Epithelial cell of prostate (primary cell): ENCODE measurements around the gene GATA6.

Experiments used
- DNase-seq: peaks from one replicate; pipeline ENCODE4 v3.0.0-alpha.2; 2011; ENCODE audit warnings: low read depth, low spot score
- H3K27ac ChIP-seq: fragments of 450-650 bp; 2 replicates; pipeline ENCODE4 v1.5.1; 2017; ENCODE audit warnings: mild to moderate bottlenecking

The GATA6 gene

DNA sequence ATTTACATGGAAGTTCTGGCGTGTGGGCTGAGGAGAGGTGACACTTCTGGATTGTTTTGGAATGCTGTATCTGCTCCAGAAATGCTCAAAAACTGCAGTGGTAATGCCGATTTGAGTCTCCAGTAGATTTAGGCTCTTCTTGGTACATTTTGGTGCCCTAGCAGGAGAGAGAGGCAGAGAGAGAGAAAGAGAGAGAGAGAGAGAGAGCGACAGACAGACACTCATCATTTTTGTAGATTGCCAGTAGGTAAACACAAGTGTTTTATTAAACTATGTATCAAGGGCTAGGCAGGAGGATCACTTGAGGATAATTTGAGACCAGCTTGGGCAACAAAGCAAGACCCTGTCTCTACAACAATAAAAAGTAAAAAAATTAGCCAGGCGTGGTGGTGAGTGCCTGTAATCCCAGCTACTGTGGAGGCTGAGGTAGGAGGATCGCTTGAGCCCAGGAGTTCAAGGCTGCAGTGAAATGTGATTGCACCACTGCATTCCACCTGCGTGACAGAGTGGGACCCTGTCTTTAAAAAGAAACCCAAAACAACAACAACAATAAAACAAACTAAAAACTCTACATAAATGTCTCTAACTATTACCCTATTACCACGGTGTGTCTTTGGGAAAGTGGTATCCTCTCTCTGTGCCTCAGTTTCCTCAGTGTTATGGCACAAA lies 60.2 kb downstream of the GATA6 start:
- DNase-seq = no peak

DNA sequence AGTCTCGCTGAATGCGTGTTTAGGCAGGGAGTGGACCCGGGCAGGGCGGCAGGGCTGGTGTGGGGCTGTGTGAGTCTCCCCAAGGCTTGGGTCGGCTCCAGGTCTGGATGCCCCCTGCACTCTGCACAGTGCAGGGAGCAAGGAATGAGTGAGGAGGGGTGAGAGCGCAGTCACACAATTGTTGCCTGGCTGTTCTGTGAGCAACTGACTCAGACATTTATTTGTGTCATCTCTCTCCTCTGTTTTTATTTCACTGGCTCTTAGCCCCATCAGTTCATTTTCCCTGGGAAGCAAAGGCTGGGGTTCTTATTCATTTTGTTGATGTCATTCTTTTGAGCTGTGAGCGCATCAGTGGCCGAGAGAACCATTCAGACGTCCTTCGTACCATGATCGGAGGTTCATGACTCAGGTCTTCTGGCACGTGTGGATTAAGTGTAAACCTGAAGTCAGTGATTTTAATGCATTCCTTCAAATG lies 61.1 kb downstream of the GATA6 start:
- peak; percentile 41 for DNase-seq
- H3K27ac ChIP-seq = no peak overlapping the region

More for the DNA sequence above, 60.2 kb downstream of the GATA6 start:
- H3K27ac ChIP-seq = no peak overlapping the region

DNA sequence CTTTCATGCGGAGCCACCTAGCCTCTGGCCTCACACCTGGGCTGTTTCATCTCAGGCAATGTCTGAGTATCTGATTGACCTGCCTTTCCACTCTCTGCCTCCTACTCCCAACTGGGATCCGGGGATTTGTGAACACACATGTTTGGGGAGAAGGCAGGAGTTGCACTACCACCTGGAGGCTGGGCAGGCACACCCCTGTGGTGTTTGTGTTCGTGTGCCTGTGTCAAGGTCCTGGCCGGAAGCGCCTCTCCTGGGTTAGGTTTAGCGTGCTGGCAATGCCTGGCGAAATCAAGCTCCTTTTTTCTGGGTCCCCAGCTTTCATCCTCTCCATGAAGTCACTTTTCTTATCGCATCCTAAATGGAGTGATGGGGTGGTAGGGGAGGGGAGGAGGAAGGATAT lies 63.9 kb downstream of the GATA6 start:
- DNase-seq = no peak
- no peak overlapping the region for H3K27ac ChIP-seq

DNA sequence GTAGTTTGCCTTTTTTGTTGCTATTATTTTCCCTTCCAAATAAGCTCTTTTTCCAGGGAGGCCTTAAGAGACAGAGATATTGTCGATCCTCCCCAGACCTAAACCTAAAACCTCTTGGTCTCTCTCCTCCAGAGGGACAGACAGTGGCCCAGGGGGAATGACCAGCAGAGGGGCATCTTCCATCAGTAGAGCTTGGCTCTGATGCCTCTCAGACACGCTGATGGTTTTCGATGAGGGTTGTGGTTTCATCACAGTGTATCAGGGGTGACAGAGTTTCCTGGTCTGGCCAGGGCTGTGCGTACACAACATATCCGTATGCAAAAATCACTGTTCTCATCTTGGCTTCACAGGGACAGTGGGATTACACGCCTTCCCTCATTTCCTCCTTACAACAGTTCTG lies 68.6 kb downstream of the GATA6 start:
- no peak for DNase-seq
- H3K27ac ChIP-seq = no peak overlapping the region

DNA sequence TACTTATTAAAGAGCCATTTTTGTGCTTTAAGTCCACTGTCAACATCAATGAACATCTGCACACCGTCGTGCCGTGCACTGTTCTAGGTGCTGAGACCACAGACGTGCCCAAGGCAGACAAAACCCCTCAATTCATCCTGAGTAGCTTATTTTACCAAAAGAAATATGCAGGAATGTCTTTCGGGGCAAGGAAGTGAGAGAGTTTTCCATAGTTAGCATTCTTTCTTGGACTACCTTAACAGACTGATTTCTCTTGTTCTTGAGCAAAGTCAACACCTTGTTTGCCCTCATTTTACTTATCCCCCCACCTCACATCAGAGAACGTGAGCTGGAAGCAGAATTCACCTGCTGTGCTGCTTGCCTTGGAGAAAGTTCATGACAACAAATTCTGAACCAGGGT lies 69.3 kb downstream of the GATA6 start:
- no peak for DNase-seq
- H3K27ac ChIP-seq = no peak overlapping the region

DNA sequence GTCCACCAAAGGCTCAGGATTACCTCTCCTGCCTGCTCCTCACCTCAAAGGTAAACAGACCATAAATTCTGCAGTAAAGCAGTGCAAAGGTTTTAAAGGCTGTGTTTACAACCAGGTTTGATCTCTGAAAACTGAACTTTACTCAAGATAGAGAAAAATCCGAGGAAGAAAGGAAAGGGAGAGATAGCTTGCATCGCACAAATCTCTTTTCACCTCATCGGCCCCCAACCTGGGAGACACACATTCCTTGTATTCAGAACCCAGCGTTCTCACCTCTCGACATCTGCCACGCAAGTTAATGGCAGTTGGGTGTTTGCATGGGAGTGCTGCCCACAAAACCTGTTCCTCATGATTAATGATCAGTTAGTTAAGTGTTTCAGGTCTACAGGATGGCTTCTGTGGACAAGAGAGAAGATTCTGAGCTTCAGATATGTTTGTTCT lies 72.6 kb downstream of the GATA6 start:
- DNase-seq = no peak
- no peak overlapping the region for H3K27ac ChIP-seq

DNA sequence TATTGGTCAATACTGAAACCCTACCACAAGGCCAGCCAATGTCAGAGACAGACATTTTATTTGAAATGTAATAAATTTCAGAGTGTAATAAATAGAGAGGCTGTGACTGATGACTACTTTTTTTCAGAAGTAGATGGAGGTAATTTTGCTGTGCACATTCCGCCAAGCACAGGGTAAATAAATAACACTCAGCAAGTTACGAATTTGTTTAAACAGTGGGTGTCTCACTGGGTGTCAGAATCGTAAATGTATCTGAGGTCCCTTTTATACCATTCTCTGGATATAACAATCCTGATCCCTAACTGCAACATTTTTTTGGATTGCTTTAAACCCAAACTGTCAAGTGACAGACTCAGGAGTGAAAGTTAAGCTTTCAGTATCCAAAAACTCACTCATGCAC lies 74.1 kb downstream of the GATA6 start:
- H3K27ac ChIP-seq = no peak overlapping the region
- no peak for DNase-seq

DNA sequence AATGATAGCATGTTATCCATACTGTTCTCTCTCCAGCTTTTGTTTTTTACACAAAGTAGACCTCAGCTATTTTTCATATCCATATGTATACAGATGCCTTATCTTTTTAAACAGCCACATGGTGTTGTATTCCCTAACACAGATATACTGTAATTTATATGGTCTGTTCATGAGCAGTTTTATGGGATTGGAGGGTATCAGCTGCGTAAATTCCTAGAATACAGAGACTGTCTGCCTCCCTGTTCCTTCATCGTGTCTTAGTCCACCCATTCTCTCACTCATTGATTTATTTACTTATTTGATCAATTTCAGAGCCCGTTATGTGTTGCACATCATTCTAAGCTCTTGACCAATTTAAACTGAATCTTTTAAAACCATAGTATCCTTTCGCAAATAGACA lies 80.6 kb downstream of the GATA6 start:
- H3K27ac ChIP-seq = no peak overlapping the region
- DNase-seq = no peak

DNA sequence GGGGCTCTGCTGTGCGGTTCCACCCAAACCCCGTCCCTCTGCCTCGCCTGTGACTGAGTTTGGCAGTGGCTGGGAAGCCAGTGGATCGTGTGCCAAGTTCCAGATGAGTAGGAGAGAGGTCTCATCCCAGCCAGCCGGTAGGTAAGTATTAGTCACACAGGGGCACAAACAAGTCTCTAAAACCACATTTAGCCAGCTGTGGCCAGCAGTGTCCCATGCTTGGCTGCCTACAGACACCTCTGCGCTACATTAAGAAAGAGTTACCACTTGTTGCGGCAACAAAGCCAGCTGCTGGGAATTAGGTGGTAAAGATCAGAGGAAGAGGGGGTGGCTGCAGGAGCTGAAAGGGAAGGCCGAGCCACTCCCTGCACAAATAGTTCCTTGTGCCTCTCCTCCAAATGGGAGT lies 81.2 kb downstream of the GATA6 start:
- peak overlapping the region; percentile 8 for H3K27ac ChIP-seq
- peak; percentile 43 for DNase-seq
